GM10266 (cell line): ENCODE measurements around the gene GFOD1.

Source experiments
- DNase-seq: peaks from one replicate; pipeline ENCODE4 v3.0.0; 2012; ENCODE audit errors: extremely low spot score
- TF ChIP-seq, protein P1 (sequence below): IDR thresholded peaks from 2 replicates; pipeline ENCODE4 v1.5.1; 2012; ENCODE audit warnings: mild to moderate bottlenecking, low read depth; ENCODE audit not compliant: control insufficient read depth, insufficient read depth; ENCODE audit errors: missing control alignments

GFOD1 gene

DNA sequence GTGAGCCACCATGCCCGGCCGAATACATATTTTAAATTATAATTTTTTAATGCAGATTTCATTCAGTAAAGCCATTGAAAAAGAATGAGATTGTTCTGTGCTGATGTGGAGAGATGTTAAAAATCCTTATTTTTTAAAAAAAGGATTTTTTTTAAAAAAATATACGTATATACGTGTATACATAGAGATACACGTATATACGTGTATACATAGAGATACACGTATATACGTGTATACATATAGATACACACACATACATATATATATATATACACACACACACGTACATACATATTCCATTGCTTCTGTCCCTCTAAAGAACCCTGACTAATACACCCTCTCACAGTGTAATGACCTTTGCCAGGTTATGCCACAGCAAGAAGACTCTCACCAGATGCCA is 135.2 kb downstream of the GFOD1 start:
- TF ChIP-seq, protein P1, sequence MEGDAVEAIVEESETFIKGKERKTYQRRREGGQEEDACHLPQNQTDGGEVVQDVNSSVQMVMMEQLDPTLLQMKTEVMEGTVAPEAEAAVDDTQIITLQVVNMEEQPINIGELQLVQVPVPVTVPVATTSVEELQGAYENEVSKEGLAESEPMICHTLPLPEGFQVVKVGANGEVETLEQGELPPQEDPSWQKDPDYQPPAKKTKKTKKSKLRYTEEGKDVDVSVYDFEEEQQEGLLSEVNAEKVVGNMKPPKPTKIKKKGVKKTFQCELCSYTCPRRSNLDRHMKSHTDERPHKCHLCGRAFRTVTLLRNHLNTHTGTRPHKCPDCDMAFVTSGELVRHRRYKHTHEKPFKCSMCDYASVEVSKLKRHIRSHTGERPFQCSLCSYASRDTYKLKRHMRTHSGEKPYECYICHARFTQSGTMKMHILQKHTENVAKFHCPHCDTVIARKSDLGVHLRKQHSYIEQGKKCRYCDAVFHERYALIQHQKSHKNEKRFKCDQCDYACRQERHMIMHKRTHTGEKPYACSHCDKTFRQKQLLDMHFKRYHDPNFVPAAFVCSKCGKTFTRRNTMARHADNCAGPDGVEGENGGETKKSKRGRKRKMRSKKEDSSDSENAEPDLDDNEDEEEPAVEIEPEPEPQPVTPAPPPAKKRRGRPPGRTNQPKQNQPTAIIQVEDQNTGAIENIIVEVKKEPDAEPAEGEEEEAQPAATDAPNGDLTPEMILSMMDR, result no peak
- no peak for DNase-seq

DNA sequence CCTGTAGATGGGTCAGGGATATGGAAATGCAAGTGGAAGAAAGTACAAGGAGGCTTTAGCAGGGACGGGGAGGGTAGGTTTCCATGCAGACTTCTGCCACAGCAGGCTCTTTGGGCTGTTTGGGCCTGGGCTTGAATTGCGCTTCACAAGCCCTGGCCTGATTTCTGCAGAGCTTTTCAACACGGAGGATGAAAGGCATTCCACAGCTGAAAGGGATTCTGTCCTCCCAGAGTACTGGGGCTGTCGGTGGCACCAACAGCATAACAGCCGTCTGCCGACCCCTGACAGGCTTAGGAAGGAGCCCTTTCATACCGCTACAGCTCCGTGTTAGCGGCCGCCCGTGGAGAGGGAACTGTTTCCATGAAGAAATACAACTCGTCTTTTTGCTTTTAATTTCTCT is 136.1 kb downstream of the GFOD1 start:
- no peak for DNase-seq
- TF ChIP-seq, protein P1, result no peak

DNA sequence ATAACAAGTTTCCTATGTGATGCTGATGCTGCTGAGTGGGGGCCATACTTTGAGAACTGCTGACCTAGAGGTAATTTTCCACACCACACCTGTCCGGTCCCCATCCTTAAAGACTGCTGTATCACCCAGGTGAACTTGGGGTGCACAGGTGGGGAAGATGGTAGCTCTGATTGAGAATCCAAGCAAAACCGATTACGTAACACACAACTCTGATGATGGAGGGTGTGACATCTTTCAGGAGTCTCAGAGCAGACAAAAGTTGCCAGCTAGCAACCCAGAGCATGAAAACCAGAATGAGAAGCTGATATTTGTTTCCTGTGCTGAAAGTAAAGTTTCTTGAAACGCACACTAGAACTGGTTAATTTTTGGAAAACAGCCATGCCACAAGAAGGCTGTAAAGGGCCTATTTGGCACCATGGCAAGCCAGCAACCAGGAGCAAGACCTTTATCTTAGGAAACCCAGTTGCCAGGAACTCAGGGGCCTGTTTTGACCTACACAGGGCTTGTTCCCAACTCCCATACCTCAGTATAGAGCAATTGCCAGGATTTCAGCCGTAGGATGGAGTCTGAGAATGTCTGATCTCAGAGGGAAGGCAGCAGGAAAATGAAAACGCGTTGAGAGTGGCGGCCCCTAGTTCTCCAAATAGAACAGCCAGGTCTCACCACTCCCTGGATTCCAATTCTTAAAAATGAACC is 137.4 kb downstream of the GFOD1 start:
- DNase-seq, result no peak
- TF ChIP-seq, protein P1, result no peak

GRCh38 chr6:13348334-13349113 is 138.9 kb downstream of the GFOD1 start:
- TF ChIP-seq, protein P1, result no peak
- no peak for DNase-seq

- TF ChIP-seq, protein P1, result no peak
- no peak for DNase-seq
Observed at GRCh38 chr6:13346245-13346644, 141.2 kb downstream of the GFOD1 start.

DNA sequence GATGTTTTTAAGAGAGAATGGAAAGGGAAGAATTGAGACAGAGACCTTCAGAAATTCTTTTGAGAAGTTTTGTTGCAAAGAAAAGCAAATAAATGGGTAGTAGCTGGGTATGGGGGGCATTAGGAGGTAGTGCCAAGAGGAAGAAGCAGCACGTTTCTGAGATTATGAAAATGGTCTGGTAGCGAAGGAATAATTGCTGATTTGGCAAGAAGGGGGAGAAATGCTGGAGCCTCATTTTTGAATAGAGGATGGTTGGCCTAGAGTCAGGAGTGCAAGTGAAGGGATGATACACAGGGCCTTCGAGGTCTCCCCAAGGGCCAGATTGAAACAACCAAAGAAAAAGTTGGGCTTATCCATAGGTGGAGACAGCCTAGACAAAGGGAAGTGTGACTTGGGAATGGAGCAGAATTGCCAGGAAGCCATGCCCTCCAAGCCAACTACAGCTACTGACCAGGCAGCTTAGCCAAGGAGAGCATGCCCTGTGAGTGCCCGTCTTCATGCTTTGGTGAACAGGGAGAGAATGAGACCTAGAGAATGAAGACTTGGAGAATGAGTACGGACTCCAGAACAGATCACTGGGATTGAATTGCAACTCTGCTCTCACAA is 144.9 kb downstream of the GFOD1 start:
- TF ChIP-seq, protein P1, result no peak
- DNase-seq, result no peak
